Peyer's patch (tissue), 4 donors: ENCODE results near the gene ZSCAN23. TPM values are rescaled to one million over a fixed set of nuclear protein-coding genes. Genes with fewer than 3 reads are reported as not detected.
"Not testable (repeated sequence)": the region's sequence is repeated elsewhere in the genome, so short reads cannot be mapped to it uniquely, and the experiment has no call there.

Experiments used
- DNase-seq, 3 donors: peaks; one replicate each; pipeline ENCODE4 v3.0.0-alpha.2; 2017 to 2019
- H3K27ac ChIP-seq, 4 donors: fragments of 200-600 bp; sonication (generic); one replicate each; pipeline ENCODE4 v1.5.1; 2016 to 2019
- H3K27me3 ChIP-seq, 2 donors: fragments of 200-600 bp; sonication (generic); one replicate each; pipeline ENCODE4 v1.5.1; 2019
- H3K36me3 ChIP-seq, 3 donors: fragments of 200-600 bp; sonication (generic); one replicate each; pipeline ENCODE4 v1.5.1; 2016 to 2019
- H3K4me1 ChIP-seq, 4 donors: fragments of 200-600 bp; sonication (generic); one replicate each; pipeline ENCODE4 v1.5.1; 2016 to 2019
- H3K4me3 ChIP-seq, 4 donors: fragments of 200-600 bp; sonication (generic); 1 replicate in 3 of 4; 2 replicates in 1 of 4; pipeline ENCODE4 v1.5.1; 2016 to 2019; ENCODE audit warnings: mild to moderate bottlenecking in 1 of 4
- H3K9me3 ChIP-seq, 4 donors: fragments of 200-600 bp; sonication (generic); one replicate each; pipeline ENCODE4 v1.5.1; 2016 to 2019; ENCODE audit warnings: mild to moderate bottlenecking in 1 of 4
- POLR2A ChIP-seq, 2 donors: fragments of 450-650 bp; IDR thresholded peaks; one replicate each; pipeline ENCODE4 v1.5.1; 2017; ENCODE audit warnings: antibody characterized with exemption in 2 of 2, mild to moderate bottlenecking in 2 of 2, moderate library complexity in 2 of 2
- total RNA-seq, 4 donors: library from RNA; depleted of rRNA; stranded (reverse); fragments of >200 nt; gene quantifications; one replicate each; pipeline ENCODE4 v1.1.0, GENCODE V29; 2016
- TF ChIP-seq, protein P1 (sequence below), 6 experiments: fragments of 450-650 bp in 4 of 6; fragments of 200-600 bp in 2 of 6; sonication (generic) in 1 of 6; IDR thresholded peaks; one replicate each; pipeline ENCODE4 v1.5.1; 2017 to 2019; ENCODE audit warnings: antibody characterized with exemption in 6 of 6, mild to moderate bottlenecking in 3 of 6, moderate library complexity in 1 of 6

ZSCAN23 gene
- total RNA-seq, 4 donors from 2014 or later, result 0.57 to 46.2 (median 1.6) TPM; not detected in 1

DNA sequence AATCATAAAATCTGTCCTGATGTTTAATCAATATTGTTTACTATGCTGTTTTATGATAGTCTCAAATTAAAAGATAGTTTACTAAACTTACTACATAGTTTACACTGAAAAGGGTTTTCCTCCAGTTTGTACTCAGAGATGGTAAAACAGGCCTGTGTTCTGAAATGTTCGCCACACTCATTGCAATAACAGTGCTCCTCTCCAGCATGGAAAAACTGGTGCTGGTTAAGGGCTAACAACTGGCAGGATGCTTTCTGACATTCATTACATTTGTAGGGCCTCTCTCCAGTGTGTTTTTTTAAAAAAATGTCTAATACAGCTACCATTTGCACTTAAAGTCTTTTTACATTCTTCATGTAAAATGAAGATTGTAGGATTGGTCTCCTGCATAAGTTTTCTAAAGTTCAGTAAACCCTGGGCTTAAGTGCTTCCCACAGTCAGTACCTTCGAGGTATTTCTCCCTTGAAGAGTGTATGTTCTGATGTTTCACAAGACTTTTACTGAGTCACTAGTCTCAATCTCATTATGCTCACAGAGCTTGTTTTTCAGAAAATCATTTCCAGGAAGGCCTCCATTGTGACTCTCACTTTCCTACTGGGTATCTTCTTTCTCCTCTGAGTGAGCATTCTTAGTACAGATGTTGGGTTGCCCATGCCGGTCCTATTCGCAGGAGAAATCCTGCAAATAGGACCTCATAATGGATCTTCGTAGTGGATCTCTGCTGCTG lies 35.1 kb downstream of the ZSCAN23 start:
- DNase-seq, result no peak
- Histone ChIP-seq H3K4me3 (no peak overlapping the region), H3K36me3 (no peaks in the 10 kb centered on the region), H3K9me3 (no peaks in the 10 kb centered on the region), H3K4me1 (no peaks in the 10 kb centered on the region), H3K27ac (no peak overlapping the region), H3K27me3 (no peaks in the 10 kb centered on the region)
- TF ChIP-seq POLR2A (IDR thresholded peaks at IDR 0.05), result no peak
- TF ChIP-seq, protein P1, sequence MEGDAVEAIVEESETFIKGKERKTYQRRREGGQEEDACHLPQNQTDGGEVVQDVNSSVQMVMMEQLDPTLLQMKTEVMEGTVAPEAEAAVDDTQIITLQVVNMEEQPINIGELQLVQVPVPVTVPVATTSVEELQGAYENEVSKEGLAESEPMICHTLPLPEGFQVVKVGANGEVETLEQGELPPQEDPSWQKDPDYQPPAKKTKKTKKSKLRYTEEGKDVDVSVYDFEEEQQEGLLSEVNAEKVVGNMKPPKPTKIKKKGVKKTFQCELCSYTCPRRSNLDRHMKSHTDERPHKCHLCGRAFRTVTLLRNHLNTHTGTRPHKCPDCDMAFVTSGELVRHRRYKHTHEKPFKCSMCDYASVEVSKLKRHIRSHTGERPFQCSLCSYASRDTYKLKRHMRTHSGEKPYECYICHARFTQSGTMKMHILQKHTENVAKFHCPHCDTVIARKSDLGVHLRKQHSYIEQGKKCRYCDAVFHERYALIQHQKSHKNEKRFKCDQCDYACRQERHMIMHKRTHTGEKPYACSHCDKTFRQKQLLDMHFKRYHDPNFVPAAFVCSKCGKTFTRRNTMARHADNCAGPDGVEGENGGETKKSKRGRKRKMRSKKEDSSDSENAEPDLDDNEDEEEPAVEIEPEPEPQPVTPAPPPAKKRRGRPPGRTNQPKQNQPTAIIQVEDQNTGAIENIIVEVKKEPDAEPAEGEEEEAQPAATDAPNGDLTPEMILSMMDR (IDR thresholded peaks at IDR 0.05), result no peak

GRCh38 chr6:28407401-28407800 lies 35.9 kb downstream of the ZSCAN23 start:
- Histone ChIP-seq H3K4me3 (no peak overlapping the region), H3K4me1 (no peaks in the 10 kb centered on the region), H3K27me3 (no peaks in the 10 kb centered on the region), H3K36me3 (no peaks in the 10 kb centered on the region), H3K9me3 (no peaks in the 10 kb centered on the region), H3K27ac (no peak overlapping the region)
- no peak for DNase-seq
- TF ChIP-seq, protein P1 (IDR thresholded peaks at IDR 0.05), result no peak
- TF ChIP-seq POLR2A (IDR thresholded peaks at IDR 0.05), result no peak

GRCh38 chr6:28403923-28404322 lies 39.4 kb downstream of the ZSCAN23 start:
- not testable (repeated sequence) for H3K4me3 ChIP-seq, DNase-seq, H3K9me3 ChIP-seq, H3K4me1 ChIP-seq, H3K36me3 ChIP-seq, H3K27ac ChIP-seq, H3K27me3 ChIP-seq

DNA sequence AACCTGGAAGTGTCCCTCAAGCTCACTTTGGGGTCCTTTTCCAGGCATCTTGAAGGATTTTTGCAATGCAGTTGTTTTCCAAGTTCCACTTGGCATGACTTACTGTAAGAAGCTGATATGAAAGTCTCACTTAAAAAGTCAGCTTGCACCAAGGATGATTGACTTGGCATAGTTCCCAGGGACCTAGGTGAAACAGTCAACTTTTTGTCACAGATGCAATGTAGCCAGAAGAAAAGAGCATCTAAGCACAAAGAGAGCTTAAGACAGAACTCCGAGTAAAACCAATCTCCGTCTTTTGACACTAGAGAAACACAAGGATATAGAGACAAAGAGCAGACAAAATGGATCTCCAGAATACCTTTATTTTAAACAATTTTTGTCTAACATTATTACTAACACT lies 41.1 kb downstream of the ZSCAN23 start:
- Histone ChIP-seq H3K27ac (no peak overlapping the region), H3K27me3 (no peaks in the 10 kb centered on the region), H3K4me1 (peaks cover 0 to 13% (median 0%) of the 10 kb centered on the region in 4 donors), H3K9me3 (no peaks in the 10 kb centered on the region), H3K4me3 (no peak overlapping the region), H3K36me3 (no peaks in the 10 kb centered on the region)
- no peak for DNase-seq
- TF ChIP-seq POLR2A (IDR thresholded peaks at IDR 0.05), result no peak
- TF ChIP-seq, protein P1 (IDR thresholded peaks at IDR 0.05), result no peak

DNA sequence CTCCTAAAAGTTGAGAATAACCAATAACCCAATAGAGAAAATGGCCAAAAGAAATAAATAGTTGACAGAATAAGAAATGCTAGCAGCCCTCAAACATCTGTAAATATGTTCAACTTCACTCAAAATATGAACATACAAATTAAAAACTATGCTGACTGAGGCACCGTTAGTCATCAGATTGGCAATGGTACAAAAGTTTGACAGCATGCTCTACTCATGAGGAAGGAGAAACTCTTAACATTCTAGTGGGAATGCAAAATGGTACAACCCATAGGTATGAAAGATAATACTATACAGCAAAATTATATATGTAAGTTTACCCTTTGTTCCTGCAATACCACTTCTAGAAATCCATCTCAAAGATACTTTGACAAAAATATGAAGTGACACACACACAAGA lies 42.1 kb downstream of the ZSCAN23 start:
- H3K4me1 ChIP-seq, result peaks cover 0 to 19% (median 0%) of the 10 kb centered on the region in 4 donors
- H3K27ac ChIP-seq, result no peak overlapping the region
- no peaks in the 10 kb centered on the region for H3K27me3 ChIP-seq
- no peaks in the 10 kb centered on the region for H3K9me3 ChIP-seq
- no peak overlapping the region for H3K4me3 ChIP-seq
- no peak for DNase-seq
- no peaks in the 10 kb centered on the region for H3K36me3 ChIP-seq
- TF ChIP-seq, protein P1 (IDR thresholded peaks at IDR 0.05), result no peak
- TF ChIP-seq POLR2A (IDR thresholded peaks at IDR 0.05), result no peak

- Histone ChIP-seq H3K27me3 (no peaks in the 10 kb centered on the region), H3K4me3 (peak overlapping the region; percentile 69 to 89 (median 74)), H3K27ac (peak overlapping the region; percentile 2 to 76 (median 40)), H3K4me1 (peaks cover 0 to 22% (median 0%) of the 10 kb centered on the region in 4 donors), H3K9me3 (no peaks in the 10 kb centered on the region), H3K36me3 (no peaks in the 10 kb centered on the region)
- TF ChIP-seq POLR2A (IDR thresholded peaks at IDR 0.05), result no peak
- TF ChIP-seq, protein P1 (IDR thresholded peaks at IDR 0.05), result no peak
- no peak for DNase-seq
These were observed 43.2 kb downstream of the ZSCAN23 start for GRCh38 chr6:28400122-28400451.
